ENCODE results near the gene TMEM245. TPM values are rescaled to one million over a fixed set of nuclear protein-coding genes. Genes with fewer than 3 reads are reported as not detected.
A peak's percentile ranks its signal among the peaks of the same experiment; 100 is the strongest.

The TMEM245 gene
- total and polyA plus RNA-seq, 2 donors (not counting 3 experiments of a cell fraction or from before 2014, with no cell fraction given), result 44.2 to 48.0 TPM

DNA sequence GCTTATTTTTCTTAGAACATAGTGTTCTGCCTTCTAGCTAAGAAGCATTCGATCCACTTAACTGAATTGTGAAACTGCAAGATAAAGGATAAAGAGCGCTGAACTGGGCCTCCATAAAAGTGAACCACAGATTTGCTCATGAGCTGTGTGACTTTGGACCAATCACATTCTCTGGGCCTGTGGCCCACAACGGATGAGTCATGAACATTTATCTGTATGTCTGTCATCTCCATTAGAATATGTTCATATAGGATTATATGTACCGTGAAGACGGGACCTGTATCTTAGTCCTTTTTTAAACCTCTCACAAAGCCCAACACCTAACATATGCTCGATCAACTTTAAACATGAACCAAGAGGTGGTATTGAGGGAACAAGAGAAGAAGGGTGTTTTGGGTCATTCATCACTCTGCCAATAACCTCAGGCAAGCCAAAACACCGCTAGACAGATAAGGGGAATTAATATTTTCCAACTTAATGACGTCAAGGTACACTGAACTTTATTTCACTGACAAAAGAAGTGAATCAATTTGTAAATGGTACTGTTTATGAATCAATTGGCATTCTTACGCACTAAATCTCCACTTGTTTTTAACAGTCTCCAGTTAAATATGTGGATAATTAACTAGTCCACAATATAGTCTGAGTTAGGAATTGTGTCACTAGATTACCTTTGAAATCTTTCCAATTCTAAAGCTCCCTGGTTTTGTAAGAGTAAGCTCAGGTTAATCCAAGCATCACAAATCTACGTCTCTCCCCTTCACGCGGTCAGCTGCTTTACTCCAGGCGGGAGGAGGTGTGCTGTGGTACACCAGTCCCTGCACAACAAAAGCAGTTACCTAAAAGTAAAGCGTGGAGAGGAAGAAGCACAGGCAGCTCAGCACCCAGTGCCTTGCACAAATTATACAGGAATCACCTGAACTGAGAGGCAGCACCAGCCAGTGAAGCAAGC, 1.6 kb downstream of the TMEM245 start:
- FAIRE-seq (peak; percentile 58), DNase-seq (ENCODE audit: low read depth, low spot score) (peak; percentile 65)
- Histone ChIP-seq H4K20me1 (replicated peaks; ENCODE audit: control insufficient read depth, extremely low read depth, insufficient read depth, low read length) (no peaks in the 10 kb centered on the region), H3K27ac (ENCODE audit: insufficient read depth, low read depth, low read length) (no peak overlapping the region), H3K27me3 (ENCODE audit: control insufficient read depth in 2 of 2, insufficient read depth in 2 of 2, low read length in 2 of 2) (no peaks in the 10 kb centered on the region), H3K9me3 (replicated peaks; ENCODE audit: control insufficient read depth, insufficient read depth, low read length) (no peaks in the 10 kb centered on the region), H3K4me2 (ENCODE audit: insufficient read depth, low read length) (peak overlapping the region; percentile 72), H3K4me1 (ENCODE audit: control insufficient read depth, extremely low read depth, insufficient read depth, low read length) (peaks cover 17% of the 10 kb centered on the region), H3K9ac (replicated peaks; ENCODE audit: extremely low read depth, insufficient read depth, low read length) (peak overlapping the region; percentile 83), H3K4me3 (replicated peaks in 1 of 3; ENCODE audit: insufficient read depth in 1 of 3, low read depth in 1 of 3, low read length in 3 of 3) (peak overlapping the region; percentile 61 to 75 (median 74)), H3K79me2 (ENCODE audit: control insufficient read depth, insufficient read depth, low read length) (peaks cover 63% of the 10 kb centered on the region), H3K36me3 (ENCODE audit: control insufficient read depth in 2 of 2, extremely low read depth in 1 of 2, insufficient read depth in 2 of 2, low read length in 2 of 2) (no peaks in the 10 kb centered on the region), H2AFZ (ENCODE audit: low read depth, low read length) (no peak overlapping the region), H3K9me1 (replicated peaks; ENCODE audit: control insufficient read depth, extremely low read depth, insufficient read depth, low read length) (no peaks in the 10 kb centered on the region)
- POLR2A ChIA-PET, result interaction anchor here (2.4 kb wide), 1 partner anchor 9 kb away, joined by 8 read pairs; no protein-coding TSS in a partner anchor
- CTCF ChIA-PET, result interaction anchor here (1.1 to 2.9 kb wide), 6 partner anchors 8 to 164 kb away, joined by 3 to 16 read pairs (median 10); partner anchors contain the start of gene CTNNAL1
- TF ChIP-seq POLR2A (IDR thresholded peaks at IDR 0.05; ENCODE audit: low read depth, low read length) (no peak), POLR2AphosphoS5 (IDR thresholded peaks at IDR 0.05; ENCODE audit: insufficient read depth, low read depth, low read length) (no peak), EZH2 (IDR thresholded peaks at IDR 0.05; ENCODE audit: borderline replicate concordance, low read depth, low read length, severe bottlenecking) (no peak), GATA2 (IDR thresholded peaks at IDR 0.05; ENCODE audit: insufficient read depth, insufficient read length, low read depth, low read length) (no peak), FOS (IDR thresholded peaks at IDR 0.05; ENCODE audit: borderline replicate concordance, insufficient read depth, low read length) (peak; percentile 28), JUN (IDR thresholded peaks at IDR 0.05; ENCODE audit: borderline replicate concordance, insufficient read depth, insufficient read length, low read depth) (peak; percentile 40), MYC (IDR thresholded peaks at IDR 0.05; ENCODE audit: low read depth, low read length) (no peak)
- TF ChIP-seq, protein P1, sequence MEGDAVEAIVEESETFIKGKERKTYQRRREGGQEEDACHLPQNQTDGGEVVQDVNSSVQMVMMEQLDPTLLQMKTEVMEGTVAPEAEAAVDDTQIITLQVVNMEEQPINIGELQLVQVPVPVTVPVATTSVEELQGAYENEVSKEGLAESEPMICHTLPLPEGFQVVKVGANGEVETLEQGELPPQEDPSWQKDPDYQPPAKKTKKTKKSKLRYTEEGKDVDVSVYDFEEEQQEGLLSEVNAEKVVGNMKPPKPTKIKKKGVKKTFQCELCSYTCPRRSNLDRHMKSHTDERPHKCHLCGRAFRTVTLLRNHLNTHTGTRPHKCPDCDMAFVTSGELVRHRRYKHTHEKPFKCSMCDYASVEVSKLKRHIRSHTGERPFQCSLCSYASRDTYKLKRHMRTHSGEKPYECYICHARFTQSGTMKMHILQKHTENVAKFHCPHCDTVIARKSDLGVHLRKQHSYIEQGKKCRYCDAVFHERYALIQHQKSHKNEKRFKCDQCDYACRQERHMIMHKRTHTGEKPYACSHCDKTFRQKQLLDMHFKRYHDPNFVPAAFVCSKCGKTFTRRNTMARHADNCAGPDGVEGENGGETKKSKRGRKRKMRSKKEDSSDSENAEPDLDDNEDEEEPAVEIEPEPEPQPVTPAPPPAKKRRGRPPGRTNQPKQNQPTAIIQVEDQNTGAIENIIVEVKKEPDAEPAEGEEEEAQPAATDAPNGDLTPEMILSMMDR (IDR thresholded peaks at IDR 0.05; ENCODE audit: extremely low read depth in 1 of 2, insufficient read depth in 1 of 2, low read depth in 1 of 2, low read length in 2 of 2), result no peak
- TF ChIP-seq, protein P2, sequence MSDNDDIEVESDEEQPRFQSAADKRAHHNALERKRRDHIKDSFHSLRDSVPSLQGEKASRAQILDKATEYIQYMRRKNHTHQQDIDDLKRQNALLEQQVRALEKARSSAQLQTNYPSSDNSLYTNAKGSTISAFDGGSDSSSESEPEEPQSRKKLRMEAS (IDR thresholded peaks at IDR 0.05; ENCODE audit: insufficient read depth, insufficient read length), result no peak
- dilution Hi-C loops (cut with MboI; ENCODE audit: extremely low pct_ligation_motif_present, low sequenced_read_pairs) (no loop called here), intact Hi-C loops (cut with micrococcal nuclease) (loop anchor here (2.0 to 10.0 kb wide), 2 partner anchors 105 to 1633 kb away; partner anchors contain the start of genes CTNNAL1 and KLF4)
- TSS peak; percentile 34 for BruUV-seq (replicated peaks)
